Ecto neural progenitor cell (in vitro differentiated cells): ENCODE data around the gene DNAJC10.

Experiments used
- DNase-seq: peaks from one replicate; pipeline ENCODE4 v3.0.0-alpha.2; 2018; ENCODE audit warnings: low spot score

Gene DNAJC10

GRCh38 chr2:182784777-182785176 lies 68.7 kb downstream of the DNAJC10 start:
- no peak for DNase-seq

- no peak for DNase-seq
Observed at GRCh38 chr2:182792441-182792840, 76.4 kb downstream of the DNAJC10 start.

- no peak for DNase-seq
Observed at GRCh38 chr2:182798736-182799135, 82.7 kb downstream of the DNAJC10 start.

- DNase-seq = no peak
Observed at GRCh38 chr2:182804128-182804527, 88.1 kb downstream of the DNAJC10 start.

- no peak for DNase-seq
Observed at GRCh38 chr2:182807319-182807718, 91.3 kb downstream of the DNAJC10 start.

GRCh38 chr2:182810087-182810486 lies 94.0 kb downstream of the DNAJC10 start:
- no peak for DNase-seq

- DNase-seq = no peak
Observed at GRCh38 chr2:182814380-182814779, 98.3 kb downstream of the DNAJC10 start.

- no peak for DNase-seq
Observed at GRCh38 chr2:182814804-182815203, 98.7 kb downstream of the DNAJC10 start.

GRCh38 chr2:182816866-182817265 lies 100.8 kb downstream of the DNAJC10 start:
- no peak for DNase-seq

- no peak for DNase-seq
Observed at GRCh38 chr2:182817558-182817957, 101.5 kb downstream of the DNAJC10 start.

- no peak for DNase-seq
Observed at GRCh38 chr2:182818501-182818900, 102.4 kb downstream of the DNAJC10 start.

- DNase-seq = no peak
Observed at GRCh38 chr2:182818925-182819324, 102.9 kb downstream of the DNAJC10 start.

GRCh38 chr2:182819412-182819811 lies 103.4 kb downstream of the DNAJC10 start:
- DNase-seq = no peak

GRCh38 chr2:182821182-182821581 lies 105.1 kb downstream of the DNAJC10 start:
- no peak for DNase-seq

GRCh38 chr2:182822733-182823132 lies 106.7 kb downstream of the DNAJC10 start:
- no peak for DNase-seq

- no peak for DNase-seq
Observed at GRCh38 chr2:182824056-182824766, 108.2 kb downstream of the DNAJC10 start.

GRCh38 chr2:182824767-182825158 lies 108.7 kb downstream of the DNAJC10 start:
- no peak for DNase-seq

- no peak for DNase-seq
Observed at GRCh38 chr2:182826064-182826463, 110.0 kb downstream of the DNAJC10 start.

- no peak for DNase-seq
Observed at GRCh38 chr2:182826496-182826895, 110.4 kb downstream of the DNAJC10 start.

GRCh38 chr2:182827182-182827879 lies 111.3 kb downstream of the DNAJC10 start:
- DNase-seq = no peak

- DNase-seq = no peak
Observed at GRCh38 chr2:182831101-182831500, 115.0 kb downstream of the DNAJC10 start.

- DNase-seq = no peak
Observed at GRCh38 chr2:182831921-182832320, 115.9 kb downstream of the DNAJC10 start.

- no peak for DNase-seq
Observed at GRCh38 chr2:182833084-182833854, 117.2 kb downstream of the DNAJC10 start.
